HS-27A (cell line): ENCODE results near the gene KIFBP.

Experiments
- DNase-seq: peaks from one replicate; pipeline ENCODE4 v3.0.0-alpha.2; 2012; ENCODE audit warnings: low read depth, missing footprints

KIFBP gene

DNA sequence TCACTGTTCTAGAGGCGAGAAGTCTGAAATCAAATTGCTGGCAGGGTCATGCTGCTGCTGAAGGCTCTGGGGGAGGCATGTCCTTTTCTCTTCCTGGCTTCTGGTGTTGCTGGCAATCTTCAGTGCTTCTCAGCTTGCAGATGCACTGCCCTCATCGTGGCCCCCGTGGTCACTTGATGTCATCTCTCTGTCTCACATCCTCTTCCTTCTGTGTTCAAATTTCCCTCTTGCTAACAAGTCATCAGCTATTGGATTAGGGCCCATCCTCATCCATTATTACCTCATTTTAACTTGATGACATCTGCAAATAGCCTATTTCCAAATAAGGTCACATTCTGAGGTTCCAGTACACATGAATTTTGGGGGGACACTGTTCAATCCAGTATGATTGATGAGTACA is 62.7 kb downstream of the KIFBP start:
- no peak for DNase-seq

DNA sequence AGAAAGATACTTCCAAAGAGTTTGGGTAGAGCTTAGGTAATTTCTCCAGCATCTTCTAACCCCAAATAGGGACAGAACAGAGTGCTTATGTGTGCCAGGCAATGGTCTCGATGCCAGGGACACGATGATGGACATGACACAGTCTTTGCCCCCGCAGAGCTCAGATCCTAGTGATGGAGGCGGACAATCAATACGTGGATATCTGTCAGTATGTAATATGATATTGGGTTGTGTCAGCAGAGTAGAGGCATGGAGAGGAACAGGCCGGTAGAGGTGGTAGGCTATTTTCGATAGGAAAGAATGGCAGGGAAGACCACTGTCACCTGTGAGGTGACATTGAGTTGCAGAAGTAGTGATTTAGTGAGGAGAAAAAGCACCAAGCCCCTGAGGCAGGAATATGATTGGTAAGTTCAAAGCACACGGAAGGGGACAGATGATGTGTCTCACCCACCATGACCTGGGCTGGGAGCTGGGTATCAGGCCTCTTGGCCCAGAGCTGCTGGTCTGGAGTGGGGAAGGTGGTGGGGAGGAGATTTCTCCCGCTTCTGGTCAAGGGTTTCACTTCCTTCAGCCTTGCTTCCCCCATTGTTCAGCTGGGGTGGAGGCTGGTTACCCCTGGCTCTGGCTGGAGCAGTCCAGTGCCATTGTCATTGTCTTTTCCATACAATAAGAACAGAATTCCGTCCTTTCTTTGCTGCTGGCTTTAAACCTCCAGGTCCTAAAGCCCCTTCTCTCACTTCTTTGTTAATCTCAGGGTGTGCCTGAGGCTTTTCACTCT is 63.3 kb downstream of the KIFBP start:
- no peak for DNase-seq

DNA sequence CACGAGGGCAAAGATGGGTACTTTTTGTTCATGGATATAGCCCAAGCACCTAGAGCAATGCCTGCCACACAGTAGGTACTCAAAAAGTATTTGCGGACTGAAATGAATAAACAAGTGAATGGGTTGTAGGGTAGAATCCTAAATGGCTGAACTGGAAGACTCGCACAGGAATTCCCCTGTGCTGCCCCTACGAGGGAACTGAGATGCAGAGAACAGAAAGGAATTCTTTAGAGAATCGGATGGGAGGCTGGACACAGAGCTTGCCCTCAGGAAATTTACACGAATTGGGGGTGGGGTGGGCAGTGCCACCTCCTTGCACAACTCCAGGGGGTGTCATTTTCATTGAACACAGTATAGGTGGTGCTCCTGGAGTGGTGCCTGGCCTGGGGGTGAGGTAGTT is 64.1 kb downstream of the KIFBP start:
- DNase-seq = no peak

DNA sequence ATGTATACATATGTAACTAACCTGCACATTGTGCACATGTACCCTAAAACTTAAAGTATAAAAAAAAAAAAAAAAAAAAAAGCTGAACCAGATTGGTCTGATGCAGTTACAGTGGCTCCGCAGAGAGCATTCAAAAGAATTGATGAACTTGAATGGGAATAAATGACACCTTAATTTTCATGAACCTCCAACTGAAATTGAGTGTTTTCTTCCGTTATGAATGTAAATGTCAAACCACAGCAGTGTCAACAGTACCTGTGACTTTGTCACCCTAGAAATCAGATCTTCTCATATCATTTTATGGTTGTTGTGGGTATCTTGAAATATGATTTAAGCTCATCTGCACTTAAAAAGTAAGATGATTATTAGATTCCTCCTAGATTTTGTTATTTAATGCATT is 66.6 kb downstream of the KIFBP start:
- no peak for DNase-seq

DNA sequence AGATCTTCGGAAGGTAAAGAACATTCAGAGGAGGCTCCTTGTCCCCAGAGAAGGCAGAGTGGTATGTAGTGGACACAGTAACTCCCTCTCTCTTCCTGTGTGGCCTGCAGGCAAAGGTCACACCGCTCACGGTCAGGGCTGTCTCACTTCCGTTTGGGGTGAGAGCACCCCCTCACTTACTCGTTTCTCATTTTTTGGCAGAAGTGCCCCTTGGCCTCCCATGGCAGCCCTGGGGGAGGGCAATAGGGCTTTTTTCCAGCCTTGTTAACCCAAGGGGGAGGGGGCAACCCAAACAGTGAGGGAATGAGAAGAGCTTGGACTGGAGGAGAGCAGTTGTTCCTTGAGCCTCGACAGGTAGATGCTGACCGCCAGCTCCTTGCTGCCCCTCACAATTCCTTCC is 67.5 kb downstream of the KIFBP start:
- DNase-seq = no peak

DNA sequence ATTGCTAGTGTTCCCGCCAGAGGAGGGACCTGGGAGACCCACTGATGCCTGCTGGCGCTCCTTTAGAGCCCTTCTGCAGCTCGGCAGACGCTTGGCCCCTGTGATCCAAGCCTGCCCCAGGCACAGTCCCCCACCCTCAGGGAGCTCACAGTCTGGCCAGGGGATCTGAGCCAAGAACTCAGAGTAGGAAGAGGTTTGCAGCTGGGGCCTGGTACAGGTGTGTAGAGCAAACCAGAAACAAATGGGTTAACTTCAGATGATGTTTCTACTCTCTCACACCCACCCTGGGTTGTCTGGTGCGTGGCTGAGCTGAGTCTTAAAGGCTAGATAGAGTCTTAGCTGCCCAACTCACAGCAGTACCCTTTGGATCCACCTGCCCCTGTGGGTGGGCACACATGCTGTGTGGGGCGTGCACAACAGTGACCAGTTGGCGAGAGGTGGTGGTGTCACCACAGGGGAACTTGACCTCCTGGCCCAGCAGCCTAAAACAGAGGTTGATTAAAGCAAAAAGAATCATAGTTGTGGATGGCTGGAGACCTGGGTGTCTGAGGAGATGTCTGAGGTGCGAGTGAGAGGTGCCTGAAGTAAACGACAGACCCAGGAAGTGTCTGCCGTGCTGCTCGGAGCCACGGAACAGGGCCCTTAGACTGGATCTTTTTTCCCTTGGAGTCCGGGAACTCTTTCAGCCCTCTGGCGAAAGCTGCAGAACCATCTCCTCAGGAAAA is 68.1 kb downstream of the KIFBP start:
- DNase-seq = no peak

DNA sequence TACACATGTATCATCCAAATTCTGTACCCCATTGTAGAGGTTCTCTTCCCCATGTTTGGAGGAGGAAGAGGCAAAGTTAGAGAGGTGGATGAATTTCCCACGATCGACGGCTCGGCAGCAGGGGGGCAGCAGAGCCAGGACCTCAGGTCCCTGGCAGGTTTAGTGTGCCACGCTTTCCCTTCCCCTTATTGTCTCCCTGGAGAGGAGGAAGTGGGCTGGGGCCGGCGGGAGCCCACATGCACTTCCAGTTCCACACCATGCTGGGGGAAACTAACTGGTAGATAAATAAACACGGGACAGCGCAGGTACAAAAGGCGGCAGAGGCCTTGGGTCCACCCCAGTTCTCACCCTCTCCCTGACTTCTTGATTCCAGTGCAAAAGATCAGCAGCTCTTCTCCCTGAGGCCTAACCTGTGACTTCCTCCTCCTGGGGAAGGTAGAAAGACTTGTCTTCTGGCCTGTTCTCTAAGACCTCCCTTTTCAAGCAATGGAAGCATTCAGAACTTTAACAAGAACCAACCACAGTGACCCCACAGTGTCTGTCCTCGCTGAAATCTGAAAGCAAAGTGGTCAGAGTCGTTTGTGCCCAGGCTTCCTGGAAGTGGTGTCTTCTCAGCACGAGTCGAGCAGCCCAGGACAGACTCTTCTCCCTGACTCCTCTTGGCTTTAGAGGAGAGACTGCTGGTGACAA is 68.8 kb downstream of the KIFBP start:
- DNase-seq = no peak

DNA sequence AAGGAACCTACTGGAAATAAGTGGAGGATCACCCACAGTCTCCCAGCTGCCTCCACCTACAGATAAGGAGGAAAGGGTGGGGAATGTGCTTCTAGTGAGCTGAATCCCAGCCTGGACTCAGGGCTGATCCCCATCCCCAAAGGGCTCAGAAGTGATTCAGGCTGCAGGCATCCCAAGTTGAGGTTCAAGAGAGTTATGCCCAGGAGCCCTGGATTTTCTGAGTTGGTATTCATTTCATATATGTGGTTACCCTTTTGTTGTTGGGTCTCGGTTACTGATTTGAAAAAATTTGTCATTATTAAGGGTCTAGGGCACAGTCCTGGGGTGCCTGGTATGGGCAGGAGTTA is 69.3 kb downstream of the KIFBP start:
- DNase-seq = peak; percentile 78

DNA sequence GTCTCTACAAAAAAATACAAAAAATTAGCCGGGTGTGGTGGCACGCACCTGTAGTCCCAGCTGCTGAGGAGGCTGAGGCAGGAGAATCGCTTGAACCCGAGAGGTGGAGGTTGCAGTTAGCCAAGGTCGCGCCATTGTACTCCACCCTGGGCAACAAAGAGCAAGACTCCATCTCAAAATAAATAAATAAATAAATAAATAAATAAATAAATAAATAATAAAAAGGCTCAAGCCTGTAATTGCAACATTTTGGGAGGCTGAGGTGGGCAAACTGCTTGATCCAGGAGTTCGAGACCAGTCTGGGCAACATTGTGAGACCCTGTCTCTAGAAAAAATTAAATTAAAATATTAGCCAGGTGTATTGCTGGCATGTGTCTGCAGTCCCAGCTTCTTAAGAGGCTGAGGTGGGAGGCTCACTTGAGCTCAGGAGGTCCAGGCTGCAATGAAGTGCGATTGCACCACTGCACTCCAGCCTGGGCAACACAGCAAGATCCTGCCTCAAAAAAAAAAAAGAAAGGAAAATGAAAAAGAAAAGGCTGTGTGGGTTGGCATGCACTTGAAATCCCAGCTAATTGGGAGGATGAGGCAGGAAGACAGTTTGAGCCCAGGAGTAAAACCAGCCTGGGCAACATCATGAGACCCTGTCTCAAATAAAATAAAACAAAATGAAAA is 71.7 kb downstream of the KIFBP start:
- DNase-seq = no peak

DNA sequence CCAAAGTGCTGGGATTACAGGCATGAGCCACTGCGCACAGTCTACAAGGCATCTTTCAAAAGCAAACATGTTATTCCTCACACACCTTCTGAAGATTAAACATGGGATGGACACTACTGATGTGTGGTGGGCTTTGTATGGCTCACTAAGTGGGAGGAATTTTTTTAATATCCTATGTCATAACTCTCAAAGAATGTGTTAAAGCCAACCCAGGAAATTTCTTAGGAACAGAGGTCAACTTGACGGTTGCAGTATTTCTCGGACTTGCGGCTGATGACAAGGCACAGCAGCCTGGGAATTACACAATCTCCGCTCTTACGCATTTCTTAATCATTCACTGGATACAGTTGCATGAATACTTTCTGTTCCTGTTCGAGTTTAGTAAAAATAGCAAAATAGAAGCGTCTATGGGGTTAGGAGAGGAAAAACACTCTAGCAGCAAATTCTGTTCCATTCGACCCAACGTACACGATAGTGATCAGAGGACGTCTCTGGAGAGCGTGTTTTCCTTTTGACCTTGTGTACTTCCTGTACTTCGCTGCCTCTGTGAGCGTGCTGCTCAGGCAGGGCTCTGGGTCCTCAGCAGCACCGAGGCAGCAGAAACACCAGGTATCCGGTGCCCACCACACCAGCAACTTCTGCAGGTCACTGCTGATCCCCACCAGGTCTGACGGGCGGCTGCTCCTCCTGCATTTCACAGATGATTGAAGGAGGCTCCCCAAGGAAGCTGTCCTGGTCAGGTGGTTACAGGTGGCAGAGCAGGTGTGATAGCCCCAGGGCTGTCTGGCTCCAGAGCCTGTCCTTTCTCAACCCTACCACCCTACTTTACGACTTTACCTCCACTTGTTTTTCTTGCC is 72.9 kb downstream of the KIFBP start:
- DNase-seq = peak; percentile 86

DNA sequence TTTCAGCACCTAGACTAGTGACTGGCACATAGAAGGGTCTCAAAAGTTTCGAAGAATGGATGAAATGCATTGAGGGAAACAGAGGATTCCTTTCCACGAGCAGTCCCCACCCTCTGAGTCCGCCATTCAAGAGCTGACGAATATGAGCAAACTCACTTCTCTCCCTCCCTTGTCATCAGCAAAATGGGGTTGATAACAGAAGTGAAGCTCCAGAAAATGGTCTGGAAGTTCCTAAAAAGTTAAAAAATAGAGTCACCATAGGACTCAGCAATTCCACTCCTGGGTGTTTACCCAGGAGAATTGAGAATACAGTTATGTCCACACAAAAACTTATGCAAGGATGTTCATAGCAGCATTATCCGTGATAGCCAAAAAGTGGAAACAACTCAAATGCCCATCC is 74.3 kb downstream of the KIFBP start:
- DNase-seq = no peak

DNA sequence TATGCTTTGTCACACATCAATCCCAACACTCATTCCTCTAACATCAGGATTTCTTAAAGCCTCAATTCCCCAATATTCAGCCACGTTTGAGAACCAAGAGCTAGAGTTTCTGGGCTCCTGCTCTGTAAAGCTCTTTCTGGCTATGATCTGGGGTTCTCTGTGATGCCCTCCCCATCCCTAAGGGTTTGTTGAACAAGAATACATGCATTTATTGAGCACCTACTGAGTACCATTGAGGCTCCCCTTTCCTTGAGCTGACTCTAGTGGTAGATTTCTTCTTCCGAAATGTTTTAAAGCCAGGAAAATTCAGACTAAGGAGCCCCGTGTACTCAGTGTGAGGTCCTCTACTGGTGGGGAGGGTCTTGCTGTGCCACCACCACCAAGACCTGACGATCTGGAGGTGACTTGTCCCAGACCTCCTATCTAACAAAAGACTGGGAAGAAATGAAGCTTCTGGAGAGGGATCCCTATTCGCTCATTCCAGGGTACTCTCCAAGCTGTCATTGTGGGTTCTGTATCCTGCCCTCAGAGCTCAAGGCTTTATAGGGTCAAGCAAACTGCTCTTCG is 76.2 kb downstream of the KIFBP start:
- DNase-seq = no peak

DNA sequence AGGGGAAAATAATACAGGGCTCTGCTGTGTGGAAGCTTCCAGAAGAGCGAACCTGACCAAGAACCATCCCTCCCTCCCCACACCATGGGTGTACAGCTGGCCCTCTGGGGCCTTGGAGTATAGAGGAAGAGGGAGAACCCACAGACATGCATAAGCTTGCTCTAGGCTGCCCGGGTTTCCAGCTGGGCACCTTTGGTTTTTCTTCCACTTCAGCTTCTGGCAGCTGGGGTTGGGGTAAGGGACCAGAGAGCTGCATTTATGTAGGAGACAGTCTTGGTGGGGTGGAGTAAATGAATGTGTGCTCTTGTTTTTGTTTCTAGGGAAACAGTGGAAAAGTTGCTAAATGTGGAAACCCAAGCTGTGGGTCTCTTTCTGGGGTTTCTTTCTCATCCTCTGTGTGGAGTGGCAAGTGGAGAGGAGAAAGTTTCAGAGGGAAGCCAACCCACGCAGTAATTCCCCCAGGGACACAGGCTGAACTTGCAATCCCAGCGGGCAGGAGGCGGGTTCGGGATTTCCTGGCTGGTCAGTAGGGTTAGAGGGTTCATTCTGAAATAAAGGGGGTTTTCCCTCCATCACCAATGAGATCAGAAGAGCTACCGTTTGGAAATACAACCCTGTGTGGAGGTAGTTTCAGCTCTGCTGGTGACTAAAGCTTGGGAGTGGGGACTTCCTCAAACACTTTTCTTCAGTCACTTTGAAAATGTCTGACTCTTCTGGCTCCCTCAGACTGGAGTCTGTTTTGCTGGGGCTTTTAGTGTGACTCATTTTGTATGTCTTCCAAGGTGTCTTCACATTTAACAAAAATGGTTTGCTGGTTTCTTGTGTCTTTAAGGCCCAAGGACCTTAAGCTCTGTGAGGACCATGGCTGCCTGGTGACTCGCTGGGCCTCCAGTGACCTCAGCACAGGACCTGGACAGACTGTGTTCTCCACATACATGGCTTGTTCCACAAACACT is 77.1 kb downstream of the KIFBP start:
- no peak for DNase-seq
